Upper lobe of right lung (tissue), 1 donor: Measurements from ENCODE around the gene ADORA2A. TPM values are rescaled to one million over a fixed set of nuclear protein-coding genes. Genes with fewer than 3 reads are reported as not detected.

Source experiments
- ATAC-seq: fragments of 200-7000 bp; cut with Tn5 transposase; one replicate; pipeline ENCODE4 v1.9.1; 2020; ENCODE audit warnings: mild to moderate bottlenecking, moderate library complexity
- DNase-seq: peaks from one replicate; pipeline ENCODE4 v3.0.0-alpha.2; 2020
- H3K27ac ChIP-seq: fragments of 200-600 bp; one replicate; pipeline ENCODE4 v1.8.0; 2022
- H3K27me3 ChIP-seq: fragments of 200-600 bp; one replicate; pipeline ENCODE4 v1.8.0; 2022; ENCODE audit warnings: mild to moderate bottlenecking
- H3K36me3 ChIP-seq: fragments of 200-600 bp; one replicate; pipeline ENCODE4 v1.8.0; 2022
- H3K4me1 ChIP-seq: fragments of 200-600 bp; one replicate; pipeline ENCODE4 v1.8.0; 2022
- H3K4me3 ChIP-seq: fragments of 200-600 bp; one replicate; pipeline ENCODE4 v1.8.0; 2022; ENCODE audit warnings: mild to moderate bottlenecking
- H3K9me3 ChIP-seq: fragments of 200-600 bp; one replicate; pipeline ENCODE4 v1.8.0; 2022
- CTCF ChIP-seq: fragments of 200-600 bp; IDR thresholded peaks from one replicate; pipeline ENCODE4 v1.8.0; 2022; ENCODE audit warnings: antibody characterized with exemption
- intact Hi-C: fragments of 100-400 bp; cut with DNase I; formaldehyde crosslinking; loops from one replicate; pipeline ENCODE4 v1.11.0; 2022
- total RNA-seq: library from RNA; stranded (reverse); fragmentation: NEBNext Ultra II Directional; extraction: Animal tissue kit (Norgen Biotek cat#: 25700); gene quantifications from one replicate; pipeline ENCODE4 v1.2.1, GENCODE V29; 2021
- donor health status: DM: no; HTN: yes; CAD: no; lungs with severe emphysema.

ADORA2A gene
- total RNA-seq, 1 donor from 2014 or later = 17.2 TPM

- H3K27me3 ChIP-seq = no peaks in the 10 kb centered on the region
- no peak for ATAC-seq
- no peak overlapping the region for H3K4me3 ChIP-seq
- intact Hi-C loops = no loop called here
- DNase-seq = no peak
- H3K4me1 ChIP-seq = peaks cover 14% of the 10 kb centered on the region
- no peak for TF ChIP-seq CTCF
- no peaks in the 10 kb centered on the region for H3K9me3 ChIP-seq
- H3K27ac ChIP-seq = no peak overlapping the region
- peaks cover 21% of the 10 kb centered on the region for H3K36me3 ChIP-seq
Observed at GRCh38 chr22:24408630-24409029, 18.8 kb upstream of the ADORA2A start.

GRCh38 chr22:24409707-24410106 is 17.7 kb upstream of the ADORA2A start:
- no peaks in the 10 kb centered on the region for H3K9me3 ChIP-seq
- no peak overlapping the region for H3K27ac ChIP-seq
- H3K4me1 ChIP-seq = peaks cover 18% of the 10 kb centered on the region
- H3K27me3 ChIP-seq = no peaks in the 10 kb centered on the region
- peaks cover 32% of the 10 kb centered on the region for H3K36me3 ChIP-seq
- H3K4me3 ChIP-seq = no peak overlapping the region
- DNase-seq = no peak
- intact Hi-C loops = no loop called here
- TF ChIP-seq CTCF = no peak
- no peak for ATAC-seq

- H3K36me3 ChIP-seq = peaks cover 37% of the 10 kb centered on the region
- no peaks in the 10 kb centered on the region for H3K27me3 ChIP-seq
- H3K27ac ChIP-seq = no peak overlapping the region
- TF ChIP-seq CTCF = no peak
- ATAC-seq = no peak
- no peaks in the 10 kb centered on the region for H3K9me3 ChIP-seq
- no peak overlapping the region for H3K4me3 ChIP-seq
- intact Hi-C loops = no loop called here
- peaks cover 20% of the 10 kb centered on the region for H3K4me1 ChIP-seq
- DNase-seq = no peak
Observed at GRCh38 chr22:24410110-24410856, 17.1 kb upstream of the ADORA2A start.

- no peaks in the 10 kb centered on the region for H3K9me3 ChIP-seq
- peaks cover 20% of the 10 kb centered on the region for H3K4me1 ChIP-seq
- H3K27ac ChIP-seq = no peak overlapping the region
- DNase-seq = no peak
- TF ChIP-seq CTCF = no peak
- peaks cover 45% of the 10 kb centered on the region for H3K36me3 ChIP-seq
- H3K27me3 ChIP-seq = no peaks in the 10 kb centered on the region
- H3K4me3 ChIP-seq = no peak overlapping the region
- ATAC-seq = no peak
- intact Hi-C loops = no loop called here
Observed at GRCh38 chr22:24411256-24412004, 16.0 kb upstream of the ADORA2A start.

- H3K27me3 ChIP-seq = no peaks in the 10 kb centered on the region
- peaks cover 50% of the 10 kb centered on the region for H3K36me3 ChIP-seq
- no peaks in the 10 kb centered on the region for H3K9me3 ChIP-seq
- no peak overlapping the region for H3K27ac ChIP-seq
- no peak overlapping the region for H3K4me3 ChIP-seq
- no peak for TF ChIP-seq CTCF
- ATAC-seq = no peak
- H3K4me1 ChIP-seq = peaks cover 19% of the 10 kb centered on the region
- intact Hi-C loops = no loop called here
- no peak for DNase-seq
Observed at GRCh38 chr22:24412274-24412673, 15.1 kb upstream of the ADORA2A start.
